T-helper 1 cell treated with Interleukin-12 subunit alpha and Interleukin-12 subunit beta and Interleukin-4 antibody, amounts not matched to agents 30 ng/mL and 1 ng/mL, for 36 hours (primary cell): Measurements from ENCODE around the gene RGCC. TPM values are rescaled to one million over a fixed set of nuclear protein-coding genes. Genes with fewer than 3 reads are reported as not detected.

Experiments
- intact Hi-C: fragments of 100-400 bp; cut with micrococcal nuclease; formaldehyde crosslinking; loops from one replicate; pipeline ENCODE4 v1.15.1; 2024
- total RNA-seq: library from RNA; stranded (reverse); gene quantifications from 2 replicates; pipeline ENCODE4 v1.2.3, GENCODE V29; 2022

The RGCC gene
- total RNA-seq, 1 donor from 2014 or later: 47.0 TPM

GRCh38 chr13:41452462-41452861 lies 4.9 kb upstream of the RGCC start:
- intact Hi-C loops: loop anchor here (2.0 kb wide), 1 partner anchor 26 kb away; no protein-coding TSS in a partner anchor

GRCh38 chr13:41453620-41454019 lies 3.7 kb upstream of the RGCC start:
- intact Hi-C loops: loop anchor here (2.0 kb wide), 1 partner anchor 27 kb away; no protein-coding TSS in a partner anchor

- intact Hi-C loops: no loop called here
Measured at GRCh38 chr13:41454170-41454569, 3.2 kb upstream of the RGCC start.

- intact Hi-C loops: loop anchor here (2.0 to 5.0 kb wide), 7 partner anchors 53 to 936 kb away; partner anchors contain the start of genes AKAP11 and DGKH
Measured at GRCh38 chr13:41455725-41456419, 1.5 kb upstream of the RGCC start.

- intact Hi-C loops: loop anchor here (1.0 to 5.0 kb wide), 14 partner anchors 8 to 935 kb away; partner anchors contain the start of genes AKAP11, DGKH, KBTBD6 and KBTBD7
Measured at GRCh38 chr13:41457589-41458186, 338 bp downstream of the RGCC start.

GRCh38 chr13:41458187-41458760 lies 924 bp downstream of the RGCC start:
- intact Hi-C loops: loop anchor here (1.0 to 5.0 kb wide), 8 partner anchors 95 to 934 kb away; partner anchors contain the start of genes AKAP11, KBTBD7, NAA16 and WBP4

GRCh38 chr13:41458761-41459431 lies 1.5 kb downstream of the RGCC start:
- intact Hi-C loops: loop anchor here (1.0 to 5.0 kb wide), 10 partner anchors 94 to 933 kb away; partner anchors contain the start of genes AKAP11, KBTBD7, NAA16 and WBP4

- intact Hi-C loops: loop anchor here (1.0 to 5.0 kb wide), 11 partner anchors 83 to 1533 kb away; partner anchors contain the start of genes AKAP11, EPSTI1, KBTBD7 and NAA16
Measured at GRCh38 chr13:41459432-41460073, 2.2 kb downstream of the RGCC start.

GRCh38 chr13:41460074-41460465 lies 2.7 kb downstream of the RGCC start:
- intact Hi-C loops: loop anchor here (5.0 kb wide), 2 partner anchors 82 to 1532 kb away; partner anchors contain the start of gene EPSTI1

GRCh38 chr13:41460930-41461329 lies 3.6 kb downstream of the RGCC start:
- intact Hi-C loops: loop anchor here (5.0 kb wide), 2 partner anchors 81 to 1531 kb away; partner anchors contain the start of gene EPSTI1

- intact Hi-C loops: loop anchor here (5.0 kb wide), 2 partner anchors 81 to 1531 kb away; partner anchors contain the start of gene EPSTI1
Measured at GRCh38 chr13:41461527-41462139, 4.3 kb downstream of the RGCC start.

- intact Hi-C loops: loop anchor here (5.0 kb wide), 2 partner anchors 80 to 1530 kb away; partner anchors contain the start of gene EPSTI1
Measured at GRCh38 chr13:41462427-41462826, 5.1 kb downstream of the RGCC start.

GRCh38 chr13:41463838-41464602 lies 6.7 kb downstream of the RGCC start:
- intact Hi-C loops: loop anchor here (2.0 to 5.0 kb wide), 6 partner anchors 78 to 1528 kb away; partner anchors contain the start of genes EPSTI1, MRPS31 and MTRF1

- intact Hi-C loops: loop anchor here (1.0 to 2.0 kb wide), 10 partner anchors 8 to 695 kb away; partner anchors contain the start of genes MRPS31, MTRF1 and RGCC
Measured at GRCh38 chr13:41465241-41465847, 8.0 kb downstream of the RGCC start.

- intact Hi-C loops: loop anchor here (1.0 to 2.0 kb wide), 10 partner anchors 9 to 695 kb away; partner anchors contain the start of genes MRPS31, MTRF1 and RGCC
Measured at GRCh38 chr13:41465898-41466320, 8.6 kb downstream of the RGCC start.

- intact Hi-C loops: no loop called here
Measured at GRCh38 chr13:41467425-41467945, 10.1 kb downstream of the RGCC start.

- intact Hi-C loops: no loop called here
Measured at GRCh38 chr13:41468631-41469030, 11.3 kb downstream of the RGCC start.

- intact Hi-C loops: no loop called here
Measured at GRCh38 chr13:41470196-41470595, 12.8 kb downstream of the RGCC start.
